HepG2 (cell line): ENCODE measurements around the gene BTAF1. TPM values are rescaled to one million over a fixed set of nuclear protein-coding genes. Genes with fewer than 3 reads are reported as not detected.

Experiments
- ATAC-seq: fragments of 200-7000 bp; cut with Tn5 transposase; 3 replicates; pipeline ENCODE4 v1.9.1; 2020; ENCODE audit warnings: mild to moderate bottlenecking, moderate library complexity
- BruUV-seq: library from RNA; stranded (reverse); fragments of 400-500 nt; replicated peaks from 2 replicates; lab custom pipeline; 2021; lab: Mats Ljungman, UMichigan
- CTCF ChIA-PET: fragments of 300-600 bp; formaldehyde crosslinking; extraction: SDS; loops from one replicate; lab custom pipeline; 2021; ENCODE audit warnings: low total read pairs, inconsistent platforms, low intra/inter-chr PET ratio; lab: Yijun Ruan, JAX
- POLR2A ChIA-PET: fragments of 350-600 bp; sonication (Branson Sonifier 250); formaldehyde crosslinking; loops from one replicate; lab custom pipeline; 2020; ENCODE audit warnings: antibody characterized with exemption, inconsistent platforms; lab: Yijun Ruan, JAX
- DNase-seq: peaks from one replicate; pipeline ENCODE4 v3.0.0-alpha.2; 2015; ENCODE audit warnings: low spot score
- FAIRE-seq: peaks from 3 replicates; lab custom pipeline; 2011; peaks lifted over from hg19 to GRCh38; lab: Jason Lieb, UNC
- H2AFZ ChIP-seq: one replicate; pipeline ENCODE4 v1.6.1; 2011; ENCODE audit warnings: low read length, inconsistent platforms
- H3K27ac ChIP-seq: fragments of 300-600 bp; 3 replicates; pipeline ENCODE4 v1.8.0; 2011; ENCODE audit warnings: mixed run types, mild to moderate bottlenecking, mixed read lengths, low read length, inconsistent platforms; ENCODE audit not compliant: insufficient read depth; ENCODE audit errors: extremely low read length
- H3K27me3 ChIP-seq, 2 experiments: fragments of 200-600 bp in 1 of 2; 2 replicates in 1 of 2; 3 replicates in 1 of 2; pipeline versions ENCODE4 v1.6.0 to v1.8.0; 2011; ENCODE audit warnings: low read length in 2 of 2, mild to moderate bottlenecking in 2 of 2, moderate library complexity in 2 of 2, inconsistent platforms in 1 of 2; ENCODE audit not compliant: insufficient read depth in 2 of 2, control insufficient read depth in 1 of 2
- H3K36me3 ChIP-seq, 2 experiments: fragments of 200-600 bp in 1 of 2; replicated peaks in 1 of 2; 2 replicates in 1 of 2; 3 replicates in 1 of 2; pipeline versions ENCODE4 v1.5.1 to v1.8.0; 2011; ENCODE audit warnings: low read length in 2 of 2, inconsistent platforms in 1 of 2; ENCODE audit not compliant: insufficient read depth in 2 of 2, control insufficient read depth in 1 of 2
- H3K4me1 ChIP-seq: 2 replicates; pipeline ENCODE4 v1.5.1; 2012; ENCODE audit warnings: low read length, inconsistent platforms; ENCODE audit not compliant: insufficient read depth
- H3K4me2 ChIP-seq: 2 replicates; pipeline ENCODE4 v1.6.0; 2011; ENCODE audit warnings: low read depth, low read length, inconsistent platforms
- H3K4me3 ChIP-seq, 3 experiments: fragments of 200-600 bp in 1 of 3; sonication (generic), shearing (Covaris generic) in 1 of 3; replicated peaks in 1 of 3; 2 replicates each; pipeline ENCODE4 v1.5.1; 2011 to 2016; ENCODE audit warnings: low read length in 3 of 3, inconsistent platforms in 2 of 3, low read depth in 2 of 3, mild to moderate bottlenecking in 2 of 3, control low read depth in 1 of 3, mixed read lengths in 1 of 3; ENCODE audit not compliant: insufficient read depth in 1 of 3
- H3K79me2 ChIP-seq: one replicate; pipeline ENCODE4 v1.6.1; 2011; ENCODE audit warnings: low read length, inconsistent platforms; ENCODE audit not compliant: insufficient read depth
- H3K9ac ChIP-seq: 2 replicates; pipeline ENCODE4 v1.6.0; 2011; ENCODE audit warnings: mild to moderate bottlenecking, low read depth, low read length, inconsistent platforms; ENCODE audit not compliant: insufficient read depth
- H3K9me3 ChIP-seq: 2 replicates; pipeline ENCODE4 v1.5.1; 2012; ENCODE audit warnings: mild to moderate bottlenecking, low read length
- H4K20me1 ChIP-seq: 2 replicates; pipeline ENCODE4 v1.6.0; 2011; ENCODE audit warnings: inconsistent platforms, mild to moderate bottlenecking, low read length, moderate library complexity; ENCODE audit not compliant: insufficient read depth
- DDIT3 ChIP-seq: sonication (generic); formaldehyde crosslinking; IDR thresholded peaks from 2 replicates; pipeline ENCODE4 v1.4.0; 2020; ENCODE audit warnings: mild to moderate bottlenecking, missing genetic modification reagents
- HNF1B ChIP-seq: sonication (generic); formaldehyde crosslinking; IDR thresholded peaks from 2 replicates; pipeline ENCODE4 v1.5.1; 2020; ENCODE audit warnings: mild to moderate bottlenecking, moderate library complexity, missing genetic modification reagents
- TP53 ChIP-seq: sonication (generic); formaldehyde crosslinking; conservative IDR thresholded peaks from 2 replicates; pipeline ENCODE4 v1.4.0; 2020; ENCODE audit warnings: missing genetic modification reagents
- ZBTB34 ChIP-seq: sonication (generic); formaldehyde crosslinking; IDR thresholded peaks from 2 replicates; pipeline ENCODE4 v1.8.0; 2022; ENCODE audit warnings: mild to moderate bottlenecking, missing genetic modification reagents
- ZNF101 ChIP-seq: sonication (generic); formaldehyde crosslinking; IDR thresholded peaks from 2 replicates; pipeline ENCODE4 v1.4.0; 2020; ENCODE audit warnings: mild to moderate bottlenecking, low read depth, missing genetic modification reagents, borderline replicate concordance
- ZNF234 ChIP-seq: sonication (generic); formaldehyde crosslinking; conservative IDR thresholded peaks from 2 replicates; pipeline ENCODE4 v1.5.1; 2020; ENCODE audit warnings: mild to moderate bottlenecking, missing genetic modification reagents
- ZNF761 ChIP-seq: sonication (generic); formaldehyde crosslinking; conservative IDR thresholded peaks from 2 replicates; pipeline ENCODE4 v1.4.0; 2020; ENCODE audit warnings: mild to moderate bottlenecking, missing genetic modification reagents
- WGBS: methylation state at CpG from one replicate; pipeline ENCODE4 v1.1.6; 2017; ENCODE audit warnings: low lambda C conversion rate; 5-methylcytosine and 5-hydroxymethylcytosine counted together
- in situ Hi-C: cut with HindIII; loops from 2 replicates; pipeline ENCODE4 v1.10.0; 2017; ENCODE audit warnings: low pct_unique_long_range_greater_than_20kb; ENCODE audit not compliant: extremely low pct_ligation_motif_present
- intact Hi-C: fragments of 100-400 bp; cut with micrococcal nuclease; formaldehyde crosslinking; loops from one replicate; pipeline ENCODE4 v1.10.0; 2022; ENCODE audit not compliant: unreplicated experiment
- polyA plus RNA-seq, 8 experiments: library from polyadenylated mRNA; depleted of rRNA in 3 of 8; stranded (reverse) in 7 of 8; unstranded in 1 of 8; fragments of >200 nt; fragmentation: Illumina TruSeq in 4 of 8; extraction: Trizol in 4 of 8; gene quantifications; 2 replicates each; pipeline versions ENCODE4 v1.2.1 to v1.2.3, GENCODE V29; 2011 to 2016; ENCODE audit warnings: low read depth in 4 of 8, missing spikeins in 1 of 8, mixed read lengths in 1 of 8; ENCODE audit not compliant: insufficient read depth in 1 of 8
- total RNA-seq, 5 experiments: library from RNA; depleted of rRNA; stranded (reverse); fragments of >200 nt; fragmentation: Illumina TruSeq; extraction: Trizol; gene quantifications; 2 replicates each; pipeline ENCODE4 v1.2.3, GENCODE V29; 2016; ENCODE audit warnings: low read depth in 1 of 5

BTAF1 gene
- total and polyA plus RNA-seq, 2 of the 13 experiments (the other 11 are each of a cell fraction or from before 2014, with no cell fraction given): 38.6 to 54.1 TPM

GRCh38 chr10:91919651-91920050 is 3.9 kb upstream of the BTAF1 start (continued):
- TF ChIP-seq ZBTB34 (no peak), DDIT3 (no peak)

- Histone ChIP-seq H2AFZ (no peak overlapping the region), H3K9me3 (peaks cover 5% of the 10 kb centered on the region; the same call in 1 of the 2 replicates), H3K36me3 (peaks cover 0 to 4% of the 10 kb centered on the region in 2 experiments; a peak in 1 of 5 replicates), H4K20me1 (peaks cover 8% of the 10 kb centered on the region), H3K27ac (peak overlapping the region; percentile 86), H3K4me3 (peak overlapping the region; percentile 68 to 96 (median 76)), H3K27me3 (no peaks in the 10 kb centered on the region; a peak in 1 of 5 replicates), H3K4me1 (peaks cover 65% of the 10 kb centered on the region), H3K4me2 (peak overlapping the region; percentile 82), H3K79me2 (peaks cover 55% of the 10 kb centered on the region), H3K9ac (peak overlapping the region; percentile 80)
- ATAC-seq (peak; percentile 43), FAIRE-seq (no peak), DNase-seq (no peak)
- in situ Hi-C loops: no loop called here
- TF ChIP-seq ZNF761 (0 out of 2 replicates have a peak, but pooled peaks have one; percentile 18), TP53 (CRISPR knock-in tag) (no peak), ZNF101 (CRISPR knock-in tag) (0 out of 2 replicates have a peak, but pooled peaks have one; percentile 9), ZNF234 (CRISPR knock-in tag) (0 out of 2 replicates have a peak, but pooled peaks have one; percentile 4), HNF1B (CRISPR knock-in tag) (no peak)
- BruUV-seq: TSS peak; percentile 68
- WGBS: 1% methylated on average over 20 of the region's 21 CpGs
- ChIA-PET CTCF (no interaction called here), POLR2A (interaction anchor here (0.6 to 2.1 kb wide), 17 partner anchors 8 to 666 kb away, joined by 3 to 13 read pairs (median 4); partner anchors contain the start of genes CPEB3, MARCHF5, PPP1R3C and TNKS2)
- intact Hi-C loops: loop anchor here (2.0 kb wide), 1 partner anchor 16 kb away; the partner anchor contains the start of gene FGFBP3
Measured at GRCh38 chr10:91924212-91925021, 847 bp downstream of the BTAF1 start.
